ENCODE data around the gene FOXE3.
"Not testable (repeated sequence)": the region's sequence is repeated elsewhere in the genome, so short reads cannot be mapped to it uniquely, and the experiment has no call there.

The FOXE3 gene

GRCh38 chr1:47448462-47449222, 32.6 kb downstream of the FOXE3 start:
- H3K27me3 ChIP-seq (ENCODE audit: control insufficient read depth, insufficient read depth, low read length, poor library complexity, severe bottlenecking), result peaks cover 87% of the 10 kb centered on the region
- H3K27ac ChIP-seq (ENCODE audit: insufficient read depth, low read depth, low read length, poor library complexity, severe bottlenecking), result no peak overlapping the region
- peaks cover 15% of the 10 kb centered on the region for H3K4me1 ChIP-seq (ENCODE audit: control insufficient read depth, insufficient read depth, low read length)
- WGBS, 2 experiments, result 30 to 54% methylated on average over 3 to 4 of the region's 4 CpGs
- no peak overlapping the region for H3K4me3 ChIP-seq (ENCODE audit: insufficient read depth, low read depth, low read length)
- H3K36me3 ChIP-seq (ENCODE audit: control insufficient read depth, insufficient read depth, low read length), result no peaks in the 10 kb centered on the region
- H3K9me3 ChIP-seq (ENCODE audit: control insufficient read depth, low read length), result no peaks in the 10 kb centered on the region

- H3K4me1 ChIP-seq (ENCODE audit: control insufficient read depth, insufficient read depth, low read length), result peaks cover 3% of the 10 kb centered on the region
- H3K27ac ChIP-seq (ENCODE audit: insufficient read depth, low read depth, low read length, poor library complexity, severe bottlenecking), result no peak overlapping the region
- no peaks in the 10 kb centered on the region for H3K36me3 ChIP-seq (ENCODE audit: control insufficient read depth, insufficient read depth, low read length)
- peaks cover 74% of the 10 kb centered on the region for H3K27me3 ChIP-seq (ENCODE audit: control insufficient read depth, insufficient read depth, low read length, poor library complexity, severe bottlenecking)
- WGBS, 2 experiments, result 15 to 19% methylated on average over 36 of the region's 36 CpGs
- no peaks in the 10 kb centered on the region for H3K9me3 ChIP-seq (ENCODE audit: control insufficient read depth, low read length)
- no peak overlapping the region for H3K4me3 ChIP-seq (ENCODE audit: insufficient read depth, low read depth, low read length)
These were observed 33.9 kb downstream of the FOXE3 start for GRCh38 chr1:47449822-47450552.

- Histone ChIP-seq H3K4me1 (ENCODE audit: control insufficient read depth, insufficient read depth, low read length) (no peaks in the 10 kb centered on the region), H3K4me3 (ENCODE audit: insufficient read depth, low read depth, low read length) (no peak overlapping the region), H3K27me3 (ENCODE audit: control insufficient read depth, insufficient read depth, low read length, poor library complexity, severe bottlenecking) (peaks cover 68% of the 10 kb centered on the region), H3K36me3 (ENCODE audit: control insufficient read depth, insufficient read depth, low read length) (no peaks in the 10 kb centered on the region), H3K27ac (ENCODE audit: insufficient read depth, low read depth, low read length, poor library complexity, severe bottlenecking) (no peak overlapping the region), H3K9me3 (ENCODE audit: control insufficient read depth, low read length) (no peaks in the 10 kb centered on the region)
- WGBS, 2 experiments, result 72 to 76% methylated on average over 4 of the region's 4 CpGs
These were observed 34.5 kb downstream of the FOXE3 start for GRCh38 chr1:47450606-47451005.

GRCh38 chr1:47452426-47452825, 36.3 kb downstream of the FOXE3 start:
- Histone ChIP-seq H3K4me3 (ENCODE audit: insufficient read depth, low read depth, low read length) (no peak overlapping the region), H3K9me3 (ENCODE audit: control insufficient read depth, low read length) (no peaks in the 10 kb centered on the region), H3K36me3 (ENCODE audit: control insufficient read depth, insufficient read depth, low read length) (no peaks in the 10 kb centered on the region), H3K27ac (ENCODE audit: insufficient read depth, low read depth, low read length, poor library complexity, severe bottlenecking) (no peak overlapping the region), H3K4me1 (ENCODE audit: control insufficient read depth, insufficient read depth, low read length) (no peaks in the 10 kb centered on the region), H3K27me3 (ENCODE audit: control insufficient read depth, insufficient read depth, low read length, poor library complexity, severe bottlenecking) (peaks cover 49% of the 10 kb centered on the region)
- 18 to 24% methylated on average over 1 of the region's 1 CpG for WGBS, 2 experiments

- not testable (repeated sequence) for H3K9me3 ChIP-seq (ENCODE audit: control insufficient read depth, low read length); H3K36me3 ChIP-seq (ENCODE audit: control insufficient read depth, insufficient read depth, low read length); H3K27ac ChIP-seq (ENCODE audit: insufficient read depth, low read depth, low read length, poor library complexity, severe bottlenecking); H3K4me1 ChIP-seq (ENCODE audit: control insufficient read depth, insufficient read depth, low read length); H3K4me3 ChIP-seq (ENCODE audit: insufficient read depth, low read depth, low read length)
- H3K27me3 ChIP-seq (ENCODE audit: control insufficient read depth, insufficient read depth, low read length, poor library complexity, severe bottlenecking), result peaks cover 35% of the 10 kb centered on the region
- 93 to 97% methylated on average over 2 of the region's 2 CpGs for WGBS, 2 experiments
These were observed 37.8 kb downstream of the FOXE3 start for GRCh38 chr1:47453910-47454309.

GRCh38 chr1:47456250-47456649, 40.2 kb downstream of the FOXE3 start:
- no peaks in the 10 kb centered on the region for H3K36me3 ChIP-seq (ENCODE audit: control insufficient read depth, insufficient read depth, low read length)
- no peak overlapping the region for H3K27ac ChIP-seq (ENCODE audit: insufficient read depth, low read depth, low read length, poor library complexity, severe bottlenecking)
- no peak overlapping the region for H3K4me3 ChIP-seq (ENCODE audit: insufficient read depth, low read depth, low read length)
- H3K4me1 ChIP-seq (ENCODE audit: control insufficient read depth, insufficient read depth, low read length), result peaks cover 9% of the 10 kb centered on the region
- peaks cover 12% of the 10 kb centered on the region for H3K27me3 ChIP-seq (ENCODE audit: control insufficient read depth, insufficient read depth, low read length, poor library complexity, severe bottlenecking)
- 92 to 94% methylated on average over 3 of the region's 4 CpGs for WGBS, 2 experiments
- H3K9me3 ChIP-seq (ENCODE audit: control insufficient read depth, low read length), result no peaks in the 10 kb centered on the region

- H3K27me3 ChIP-seq (ENCODE audit: control insufficient read depth, insufficient read depth, low read length, poor library complexity, severe bottlenecking); H3K9me3 ChIP-seq (ENCODE audit: control insufficient read depth, low read length); H3K27ac ChIP-seq (ENCODE audit: insufficient read depth, low read depth, low read length, poor library complexity, severe bottlenecking); H3K4me1 ChIP-seq (ENCODE audit: control insufficient read depth, insufficient read depth, low read length); H3K36me3 ChIP-seq (ENCODE audit: control insufficient read depth, insufficient read depth, low read length); H3K4me3 ChIP-seq (ENCODE audit: insufficient read depth, low read depth, low read length): not testable (repeated sequence)
- WGBS, 2 experiments, result 87 to 90% methylated on average over 14 of the region's 16 CpGs
These were observed 41.5 kb downstream of the FOXE3 start for GRCh38 chr1:47457547-47457946.

GRCh38 chr1:47459253-47459788, 43.2 kb downstream of the FOXE3 start:
- Histone ChIP-seq H3K4me1 (ENCODE audit: control insufficient read depth, insufficient read depth, low read length) (peaks cover 9% of the 10 kb centered on the region), H3K4me3 (ENCODE audit: insufficient read depth, low read depth, low read length) (no peak overlapping the region), H3K27me3 (ENCODE audit: control insufficient read depth, insufficient read depth, low read length, poor library complexity, severe bottlenecking) (peaks cover 3% of the 10 kb centered on the region), H3K9me3 (ENCODE audit: control insufficient read depth, low read length) (no peaks in the 10 kb centered on the region), H3K36me3 (ENCODE audit: control insufficient read depth, insufficient read depth, low read length) (no peaks in the 10 kb centered on the region), H3K27ac (ENCODE audit: insufficient read depth, low read depth, low read length, poor library complexity, severe bottlenecking) (no peak overlapping the region)
- WGBS, 2 experiments, result 57 to 65% methylated on average over 11 of the region's 11 CpGs

GRCh38 chr1:47460040-47460439, 44.0 kb downstream of the FOXE3 start:
- H3K9me3 ChIP-seq (ENCODE audit: control insufficient read depth, low read length), result no peaks in the 10 kb centered on the region
- no peak overlapping the region for H3K27ac ChIP-seq (ENCODE audit: insufficient read depth, low read depth, low read length, poor library complexity, severe bottlenecking)
- H3K36me3 ChIP-seq (ENCODE audit: control insufficient read depth, insufficient read depth, low read length), result no peaks in the 10 kb centered on the region
- 10% methylated on average over 4 of the region's 5 CpGs for WGBS, 2 experiments
- no peak overlapping the region for H3K4me3 ChIP-seq (ENCODE audit: insufficient read depth, low read depth, low read length)
- H3K27me3 ChIP-seq (ENCODE audit: control insufficient read depth, insufficient read depth, low read length, poor library complexity, severe bottlenecking), result peaks cover 3% of the 10 kb centered on the region
- peaks cover 9% of the 10 kb centered on the region for H3K4me1 ChIP-seq (ENCODE audit: control insufficient read depth, insufficient read depth, low read length)

GRCh38 chr1:47460456-47460855, 44.4 kb downstream of the FOXE3 start:
- Histone ChIP-seq H3K4me3 (ENCODE audit: insufficient read depth, low read depth, low read length) (no peak overlapping the region), H3K27me3 (ENCODE audit: control insufficient read depth, insufficient read depth, low read length, poor library complexity, severe bottlenecking) (peaks cover 3% of the 10 kb centered on the region), H3K4me1 (ENCODE audit: control insufficient read depth, insufficient read depth, low read length) (peaks cover 9% of the 10 kb centered on the region), H3K36me3 (ENCODE audit: control insufficient read depth, insufficient read depth, low read length) (no peaks in the 10 kb centered on the region), H3K9me3 (ENCODE audit: control insufficient read depth, low read length) (no peaks in the 10 kb centered on the region), H3K27ac (ENCODE audit: insufficient read depth, low read depth, low read length, poor library complexity, severe bottlenecking) (no peak overlapping the region)
